ENCODE results near the gene SRPK2. TPM values are rescaled to one million over a fixed set of nuclear protein-coding genes. Genes with fewer than 3 reads are reported as not detected.

The SRPK2 gene
- total RNA-seq, 1 donor from 2014 or later, result 69.5 TPM

- no peak for TF ChIP-seq CTCF (IDR thresholded peaks at IDR 0.05)
- DNase-seq (ENCODE audit: extremely low spot score, unreplicated experiment), result no peak
- no peaks in the 10 kb centered on the region for H3K9me3 Mint-ChIP-seq (ENCODE audit: unreplicated experiment)
- H3K27ac Mint-ChIP-seq (ENCODE audit: unreplicated experiment), result no peak overlapping the region
- H3K4me1 Mint-ChIP-seq (ENCODE audit: unreplicated experiment), result peaks cover 24% of the 10 kb centered on the region
- no peak overlapping the region for H3K4me3 Mint-ChIP-seq (ENCODE audit: unreplicated experiment)
- H3K27me3 Mint-ChIP-seq (ENCODE audit: unreplicated experiment), result no peaks in the 10 kb centered on the region
- H3K36me3 Mint-ChIP-seq (ENCODE audit: unreplicated experiment), result peaks cover 35% of the 10 kb centered on the region
Measured at GRCh38 chr7:105096306-105096705, 292.4 kb downstream of the SRPK2 start.

- H3K27ac Mint-ChIP-seq (ENCODE audit: unreplicated experiment), result no peak overlapping the region
- H3K4me3 Mint-ChIP-seq (ENCODE audit: unreplicated experiment), result no peak overlapping the region
- H3K36me3 Mint-ChIP-seq (ENCODE audit: unreplicated experiment), result peaks cover 32% of the 10 kb centered on the region
- H3K4me1 Mint-ChIP-seq (ENCODE audit: unreplicated experiment), result peaks cover 25% of the 10 kb centered on the region
- no peaks in the 10 kb centered on the region for H3K9me3 Mint-ChIP-seq (ENCODE audit: unreplicated experiment)
- no peak for DNase-seq (ENCODE audit: extremely low spot score, unreplicated experiment)
- no peak for TF ChIP-seq CTCF (IDR thresholded peaks at IDR 0.05)
- no peaks in the 10 kb centered on the region for H3K27me3 Mint-ChIP-seq (ENCODE audit: unreplicated experiment)
Measured at GRCh38 chr7:105094966-105095365, 293.8 kb downstream of the SRPK2 start.

GRCh38 chr7:105088456-105088855 is 300.3 kb downstream of the SRPK2 start:
- no peak for TF ChIP-seq CTCF (IDR thresholded peaks at IDR 0.05)
- Mint-ChIP-seq H3K4me3 (ENCODE audit: unreplicated experiment) (no peak overlapping the region), H3K27me3 (ENCODE audit: unreplicated experiment) (no peaks in the 10 kb centered on the region), H3K27ac (ENCODE audit: unreplicated experiment) (peak overlapping the region; percentile 0), H3K36me3 (ENCODE audit: unreplicated experiment) (peaks cover 32% of the 10 kb centered on the region), H3K9me3 (ENCODE audit: unreplicated experiment) (no peaks in the 10 kb centered on the region), H3K4me1 (ENCODE audit: unreplicated experiment) (peaks cover 8% of the 10 kb centered on the region)
- DNase-seq (ENCODE audit: extremely low spot score, unreplicated experiment), result no peak

GRCh38 chr7:105087981-105088380 is 300.7 kb downstream of the SRPK2 start:
- no peaks in the 10 kb centered on the region for H3K27me3 Mint-ChIP-seq (ENCODE audit: unreplicated experiment)

GRCh38 chr7:105086850-105087249 is 301.9 kb downstream of the SRPK2 start:
- no peak for DNase-seq (ENCODE audit: extremely low spot score, unreplicated experiment)
- Mint-ChIP-seq H3K9me3 (ENCODE audit: unreplicated experiment) (no peaks in the 10 kb centered on the region), H3K4me3 (ENCODE audit: unreplicated experiment) (no peak overlapping the region), H3K36me3 (ENCODE audit: unreplicated experiment) (peaks cover 40% of the 10 kb centered on the region), H3K4me1 (ENCODE audit: unreplicated experiment) (peaks cover 8% of the 10 kb centered on the region), H3K27ac (ENCODE audit: unreplicated experiment) (no peak overlapping the region), H3K27me3 (ENCODE audit: unreplicated experiment) (no peaks in the 10 kb centered on the region)
- TF ChIP-seq CTCF (IDR thresholded peaks at IDR 0.05), result no peak

More at GRCh38 chr7:105087981-105088380, 300.7 kb downstream of the SRPK2 start:
- H3K4me3 Mint-ChIP-seq (ENCODE audit: unreplicated experiment), result no peak overlapping the region
- DNase-seq (ENCODE audit: extremely low spot score, unreplicated experiment), result no peak
- H3K27ac Mint-ChIP-seq (ENCODE audit: unreplicated experiment), result peak overlapping the region; percentile 31
- H3K9me3 Mint-ChIP-seq (ENCODE audit: unreplicated experiment), result no peaks in the 10 kb centered on the region
- H3K36me3 Mint-ChIP-seq (ENCODE audit: unreplicated experiment), result peaks cover 36% of the 10 kb centered on the region
- H3K4me1 Mint-ChIP-seq (ENCODE audit: unreplicated experiment), result peaks cover 8% of the 10 kb centered on the region
- TF ChIP-seq CTCF (IDR thresholded peaks at IDR 0.05), result no peak
